Endodermal cell (in vitro differentiated cells): Measurements from ENCODE around the gene ARHGAP12. TPM values are rescaled to one million over a fixed set of nuclear protein-coding genes. Genes with fewer than 3 reads are reported as not detected.

Experiments
- DNase-seq: peaks from one replicate; pipeline ENCODE4 v3.0.0-alpha.2; 2017
- H3K27ac ChIP-seq: 2 replicates; pipeline ENCODE4 v1.5.1; 2013; ENCODE audit warnings: mild to moderate bottlenecking, low read depth, low read length, moderate library complexity
- H3K27me3 ChIP-seq: 2 replicates; pipeline ENCODE4 v1.6.1; 2013; ENCODE audit warnings: mild to moderate bottlenecking, low read length, moderate library complexity; ENCODE audit not compliant: insufficient read depth, control insufficient read depth, poor library complexity, severe bottlenecking
- H3K36me3 ChIP-seq: 2 replicates; pipeline ENCODE4 v1.7.0; 2013; ENCODE audit warnings: mild to moderate bottlenecking, low read length, moderate library complexity; ENCODE audit not compliant: control insufficient read depth, insufficient read depth
- H3K4me1 ChIP-seq: one replicate; pipeline ENCODE4 v1.7.0; 2013; ENCODE audit warnings: low read length; ENCODE audit not compliant: control insufficient read depth, insufficient read depth
- H3K4me3 ChIP-seq: 2 replicates; pipeline ENCODE4 v1.5.1; 2013; ENCODE audit warnings: mild to moderate bottlenecking, low read length, moderate library complexity
- H3K9ac ChIP-seq: 2 replicates; pipeline ENCODE4 v1.6.1; 2013; ENCODE audit warnings: mild to moderate bottlenecking, low read length, moderate library complexity; ENCODE audit not compliant: poor library complexity, severe bottlenecking; ENCODE audit errors: extremely low read depth
- H3K9me3 ChIP-seq: 2 replicates; pipeline ENCODE4 v1.6.1; 2013; ENCODE audit warnings: mild to moderate bottlenecking, low read length, moderate library complexity; ENCODE audit not compliant: control insufficient read depth
- H3K27ac Mint-ChIP-seq: 2 replicates; pipeline ENCODE4 v1.8.0; 2020; ENCODE audit warnings: mixed read lengths
- H3K27me3 Mint-ChIP-seq: 2 replicates; pipeline ENCODE4 v1.8.0; 2021; ENCODE audit warnings: mild to moderate bottlenecking, mixed read lengths; ENCODE audit not compliant: insufficient read depth
- H3K36me3 Mint-ChIP-seq: 2 replicates; pipeline ENCODE4 v1.8.0; 2020; ENCODE audit warnings: low read depth, mixed read lengths
- H3K4me1 Mint-ChIP-seq: 2 replicates; pipeline ENCODE4 v1.8.0; 2020; ENCODE audit warnings: mixed read lengths
- H3K4me3 Mint-ChIP-seq: 2 replicates; pipeline ENCODE4 v1.8.0; 2020; ENCODE audit warnings: mild to moderate bottlenecking, moderate library complexity, mixed read lengths
- H3K9me3 Mint-ChIP-seq: 2 replicates; pipeline ENCODE4 v1.8.0; 2020; ENCODE audit warnings: mild to moderate bottlenecking, mixed read lengths
- CTCF ChIP-seq: fragments of 200-600 bp; sonication (generic); conservative IDR thresholded peaks from 2 replicates; pipeline ENCODE4 v1.5.0; 2021; ENCODE audit warnings: antibody characterized with exemption, mild to moderate bottlenecking
- WGBS, 2 experiments: methylation state at CpG; one replicate each; pipeline versions ENCODE4 v1.1.5 to v1.1.7; 2013; ENCODE audit warnings: missing lambda C conversion rate in 2 of 2, mixed read lengths in 1 of 2; ENCODE audit not compliant: insufficient coverage in 1 of 2, insufficient read length in 1 of 2; 5-methylcytosine and 5-hydroxymethylcytosine counted together
- total RNA-seq, 2 donors: library from RNA; stranded (reverse); fragmentation: NEBNext Ultra II Directional in 1 of 2; extraction: Animal tissue kit (Norgen Biotek cat#: 25700) in 1 of 2; gene quantifications; 2 replicates in 1 of 2; 3 replicates in 1 of 2; pipeline ENCODE4 v1.2.1, GENCODE V29; 2021

Gene ARHGAP12
- total RNA-seq, 2 donors from 2014 or later: 49.6 to 49.8 TPM

- H3K4me3 Mint-ChIP-seq: no peak overlapping the region
- Histone ChIP-seq H3K9me3 (peaks cover 20% of the 10 kb centered on the region), H3K27me3 (no peaks in the 10 kb centered on the region), H3K4me1 (no peaks in the 10 kb centered on the region), H3K27ac (no peak overlapping the region), H3K4me3 (peak overlapping the region; percentile 49), H3K36me3 (no peaks in the 10 kb centered on the region), H3K9ac (no peak overlapping the region)
- peaks cover 27% of the 10 kb centered on the region for H3K4me1 Mint-ChIP-seq
- H3K9me3 Mint-ChIP-seq: peaks cover 20% of the 10 kb centered on the region
- TF ChIP-seq CTCF: no peak
- H3K27me3 Mint-ChIP-seq: no peaks in the 10 kb centered on the region
- H3K36me3 Mint-ChIP-seq: peaks cover 12% of the 10 kb centered on the region
- no peak overlapping the region for H3K27ac Mint-ChIP-seq
- no peak for DNase-seq
- WGBS, 2 experiments: 90 to 96% methylated on average over 4 of the region's 4 CpGs
Observed at GRCh38 chr10:31762316-31762715, 166.3 kb downstream of the ARHGAP12 start.

GRCh38 chr10:31761156-31761555 is 167.5 kb downstream of the ARHGAP12 start:
- DNase-seq: no peak
- Histone ChIP-seq H3K4me3 (no peak overlapping the region), H3K36me3 (no peaks in the 10 kb centered on the region), H3K9me3 (peaks cover 20% of the 10 kb centered on the region), H3K4me1 (no peaks in the 10 kb centered on the region), H3K27ac (peak overlapping the region; percentile 92), H3K27me3 (no peaks in the 10 kb centered on the region), H3K9ac (no peak overlapping the region)
- H3K9me3 Mint-ChIP-seq: peaks cover 20% of the 10 kb centered on the region
- no peak overlapping the region for H3K4me3 Mint-ChIP-seq
- H3K27me3 Mint-ChIP-seq: no peaks in the 10 kb centered on the region
- H3K27ac Mint-ChIP-seq: no peak overlapping the region
- no peak for TF ChIP-seq CTCF
- 94 to 100% methylated on average over 3 of the region's 3 CpGs for WGBS, 2 experiments
- peaks cover 12% of the 10 kb centered on the region for H3K36me3 Mint-ChIP-seq
- H3K4me1 Mint-ChIP-seq: peaks cover 39% of the 10 kb centered on the region

GRCh38 chr10:31760674-31761081 is 168.0 kb downstream of the ARHGAP12 start:
- Mint-ChIP-seq H3K9me3 (peaks cover 20% of the 10 kb centered on the region), H3K4me1 (peaks cover 44% of the 10 kb centered on the region), H3K27ac (peak overlapping the region; percentile 91), H3K4me3 (peak overlapping the region; percentile 74), H3K36me3 (peaks cover 12% of the 10 kb centered on the region), H3K27me3 (no peaks in the 10 kb centered on the region)
- Histone ChIP-seq H3K9me3 (peaks cover 20% of the 10 kb centered on the region), H3K36me3 (no peaks in the 10 kb centered on the region), H3K27me3 (no peaks in the 10 kb centered on the region), H3K9ac (peak overlapping the region; percentile 24), H3K4me3 (peak overlapping the region; percentile 19), H3K4me1 (no peaks in the 10 kb centered on the region), H3K27ac (peak overlapping the region; percentile 92)
- no peak for TF ChIP-seq CTCF
- no peak for DNase-seq
- WGBS, 2 experiments: 71 to 78% methylated on average over 6 to 8 of the region's 8 CpGs
